A549 (cell line): ENCODE data around the gene ITM2C. TPM values are rescaled to one million over a fixed set of nuclear protein-coding genes. Genes with fewer than 3 reads are reported as not detected.

ENCODE experiments used
- ATAC-seq, 2 experiments: fragments of 200-7000 bp in 1 of 2; fragments of >200 bp in 1 of 2; cut with Nextera tagmentation in 1 of 2; cut with Tn5 transposase in 1 of 2; 3 replicates each; pipeline versions ENCODE4 v1.8.0 to v1.9.1; 2018 to 2020; ENCODE audit warnings: mild to moderate bottlenecking in 1 of 2, moderate library complexity in 1 of 2
- CTCF ChIA-PET: fragments of 300-600 bp; sonication (Branson Sonifier 250); formaldehyde crosslinking; extraction: SDS; loops from one replicate; lab custom pipeline; 2021; ENCODE audit warnings: antibody characterized with exemption, inconsistent platforms; lab: Yijun Ruan, JAX
- POLR2A ChIA-PET: fragments of 350-600 bp; formaldehyde crosslinking; extraction: SDS; loops from one replicate; lab custom pipeline; 2021; ENCODE audit warnings: antibody characterized with exemption, inconsistent platforms; lab: Yijun Ruan, JAX
- DNase-seq, 2 experiments: peaks; one replicate each; pipeline versions ENCODE4 v3.0.0 to v3.0.0-alpha.2; 2011 to 2016; ENCODE audit warnings: low read depth in 1 of 2, low spot score in 1 of 2
- FAIRE-seq: peaks from 2 replicates; lab custom pipeline; 2011; peaks lifted over from hg19 to GRCh38; lab: Jason Lieb, UNC
- H3K27ac ChIP-seq, 2 experiments: fragments of >200 bp; sonication (Bioruptor Twin); formaldehyde crosslinking; 3 replicates each; pipeline ENCODE4 v1.5.1; 2016 to 2017
- H3K4me1 ChIP-seq: fragments of >200 bp; sonication (Bioruptor Twin); formaldehyde crosslinking; 3 replicates; pipeline ENCODE4 v1.6.1; 2016
- H3K4me2 ChIP-seq: fragments of >200 bp; sonication (Bioruptor Twin); formaldehyde crosslinking; 3 replicates; pipeline ENCODE4 v1.6.1; 2016
- H3K4me3 ChIP-seq: fragments of >200 bp; sonication (Bioruptor Twin); formaldehyde crosslinking; 3 replicates; pipeline ENCODE4 v1.5.1; 2016
- H3K9me3 ChIP-seq: fragments of >200 bp; sonication (Bioruptor Twin); formaldehyde crosslinking; 3 replicates; pipeline ENCODE4 v1.6.1; 2016
- BCL3 ChIP-seq: fragments of >200 bp; sonication (Bioruptor Twin); formaldehyde crosslinking; IDR thresholded peaks from 3 replicates; pipeline ENCODE4 v1.6.1; 2016
- BHLHE40 ChIP-seq: IDR thresholded peaks from 2 replicates; pipeline ENCODE4 v1.6.1; 2012; ENCODE audit warnings: low read depth, low read length, inconsistent platforms
- CEBPB ChIP-seq, 2 experiments: fragments of >200 bp in 1 of 2; sonication (Bioruptor Twin) in 1 of 2; formaldehyde crosslinking in 1 of 2; IDR thresholded peaks; 2 replicates each; pipeline ENCODE4 v1.6.1; 2012 to 2016
- CHD2 ChIP-seq: fragments of 150-350 bp; IDR thresholded peaks from 2 replicates; pipeline ENCODE4 v1.6.1; 2014; ENCODE audit warnings: low read length; ENCODE audit not compliant: partially characterized antibody
- E2F6 ChIP-seq: IDR thresholded peaks from 2 replicates; pipeline ENCODE4 v1.6.1; 2012; ENCODE audit warnings: low read depth, borderline replicate concordance
- EHF ChIP-seq: fragments of 250-450 bp; sonication (Bioruptor Pico); IDR thresholded peaks from 2 replicates; pipeline ENCODE4 v1.5.0; 2020; ENCODE audit warnings: mild to moderate bottlenecking
- EHMT2 ChIP-seq: fragments of 200-600 bp; sonication (generic); IDR thresholded peaks from 2 replicates; pipeline ENCODE4 v1.6.1; 2016; ENCODE audit warnings: antibody characterized with exemption, low read depth, mild to moderate bottlenecking, moderate library complexity
- ESRRA ChIP-seq: fragments of 150-350 bp; IDR thresholded peaks from 2 replicates; pipeline ENCODE4 v1.6.1; 2014; ENCODE audit warnings: mild to moderate bottlenecking, low read length, borderline replicate concordance
- HOXA7 ChIP-seq: fragments of 250-450 bp; sonication (Bioruptor Pico); IDR thresholded peaks from 2 replicates; pipeline ENCODE4 v1.5.0; 2020; ENCODE audit warnings: mild to moderate bottlenecking, moderate library complexity
- HOXB13 ChIP-seq: fragments of 250-450 bp; sonication (Bioruptor Pico); IDR thresholded peaks from 2 replicates; pipeline ENCODE4 v1.5.0; 2020; ENCODE audit warnings: low read depth, mild to moderate bottlenecking, moderate library complexity
- KDM1A ChIP-seq: fragments of 200-600 bp; sonication (generic); IDR thresholded peaks from 2 replicates; pipeline ENCODE4 v1.6.1; 2016; ENCODE audit warnings: low read depth, mild to moderate bottlenecking
- KDM5A ChIP-seq: fragments of 200-600 bp; sonication (generic); IDR thresholded peaks from 2 replicates; pipeline ENCODE4 v1.6.1; 2016; ENCODE audit warnings: antibody characterized with exemption, mild to moderate bottlenecking
- MAX ChIP-seq: IDR thresholded peaks from 2 replicates; pipeline ENCODE4 v1.6.1; 2012
- NPAS2 ChIP-seq: fragments of 250-450 bp; sonication (Bioruptor Pico); IDR thresholded peaks from 2 replicates; pipeline ENCODE4 v1.8.0; 2022; ENCODE audit warnings: mild to moderate bottlenecking, moderate library complexity, borderline replicate concordance
- NR3C1 ChIP-seq: fragments of >200 bp; sonication (Bioruptor Twin); formaldehyde crosslinking; IDR thresholded peaks from 3 replicates; pipeline ENCODE4 v1.6.1; 2017
- PBX3 ChIP-seq: IDR thresholded peaks from 2 replicates; pipeline ENCODE4 v1.6.1; 2012
- RAD21 ChIP-seq, 2 experiments: fragments of >200 bp in 1 of 2; sonication (Bioruptor Twin) in 1 of 2; formaldehyde crosslinking in 1 of 2; IDR thresholded peaks in 1 of 2; conservative IDR thresholded peaks in 1 of 2; 2 replicates in 1 of 2; 3 replicates in 1 of 2; pipeline ENCODE4 v1.6.1; 2012 to 2018; ENCODE audit warnings: inconsistent platforms in 1 of 2
- RNF2 ChIP-seq: fragments of 200-600 bp; sonication (generic); IDR thresholded peaks from 2 replicates; pipeline ENCODE4 v1.6.1; 2016; ENCODE audit warnings: low read depth, mild to moderate bottlenecking, antibody characterized with exemption, moderate library complexity, borderline replicate concordance
- SMC3 ChIP-seq: fragments of >200 bp; sonication (Bioruptor Twin); formaldehyde crosslinking; IDR thresholded peaks from 3 replicates; pipeline ENCODE4 v1.6.1; 2018; ENCODE audit warnings: inconsistent platforms
- TP53 ChIP-seq: fragments of 250-450 bp; sonication (Bioruptor Pico); IDR thresholded peaks from 2 replicates; pipeline ENCODE4 v1.5.0; 2021; ENCODE audit warnings: mild to moderate bottlenecking, moderate library complexity
- USF2 ChIP-seq: fragments of 450-650 bp; IDR thresholded peaks from 2 replicates; pipeline ENCODE4 v1.6.1; 2014; ENCODE audit warnings: antibody characterized with exemption
- WGBS: methylation state at CpG from one replicate; pipeline ENCODE4 v1.1.6; 2017; ENCODE audit errors: missing lambda C conversion rate; 5-methylcytosine and 5-hydroxymethylcytosine counted together
- polyA plus RNA-seq, 4 experiments: library from polyadenylated mRNA; depleted of rRNA in 3 of 4; stranded (reverse); fragments of >200 nt; fragmentation: RNase III in 1 of 4; extraction: RNeasy Plus Mini Kit Qiagen cat#74134 plus additional on column Dnase treatment in 1 of 4; gene quantifications; 2 replicates in 3 of 4; 3 replicates in 1 of 4; pipeline ENCODE4 v1.2.3, GENCODE V29; 2011 to 2017

ITM2C gene
- polyA plus RNA-seq, 2 of the 4 experiments (the other 2 are of a cell fraction): 84.0 to 88.1 TPM

- TF ChIP-seq BCL3 (no peak), BHLHE40 (no peak), TP53 (no peak), MAX (no peak), KDM1A (no peak)
Measured at GRCh38 chr2:230861552-230862255, 3.0 kb upstream of the ITM2C start (continued).

- TF ChIP-seq ESRRA (no peak), BHLHE40 (no peak), EHF (CRISPR knock-in tag) (no peak), HOXA7 (CRISPR knock-in tag) (no peak)
- no peak for DNase-seq
- peaks cover 6% of the 10 kb centered on the region; the same call in 1 of the 3 replicates for H3K9me3 ChIP-seq
- no peak overlapping the region for H3K27ac ChIP-seq
- ChIA-PET CTCF (interaction anchor here (1.1 to 3.4 kb wide), 6 partner anchors 10 to 125 kb away, joined by 3 to 20 read pairs (median 6); no protein-coding TSS in a partner anchor), POLR2A (no interaction called here)
- FAIRE-seq: no peak
- H3K4me2 ChIP-seq: no peak overlapping the region
- H3K4me1 ChIP-seq: peaks cover 20% of the 10 kb centered on the region
- 71% methylated on average over 5 of the region's 5 CpGs for WGBS
- ATAC-seq: no peak
- no peak overlapping the region for H3K4me3 ChIP-seq
Measured at GRCh38 chr2:230862292-230862691, 2.5 kb upstream of the ITM2C start.

- Histone ChIP-seq H3K9me3 (peaks cover 6% of the 10 kb centered on the region; the same call in 1 of the 3 replicates), H3K4me2 (no peak overlapping the region), H3K4me3 (no peak overlapping the region), H3K4me1 (peaks cover 21% of the 10 kb centered on the region), H3K27ac (no peak overlapping the region)
- ChIA-PET CTCF (interaction anchor here (1.4 to 3.4 kb wide), 4 partner anchors 10 to 124 kb away, joined by 3 to 20 read pairs (median 8); no protein-coding TSS in a partner anchor), POLR2A (no interaction called here)
- DNase-seq (no peak), FAIRE-seq (no peak), ATAC-seq (no peak)
- TF ChIP-seq EHF (CRISPR knock-in tag) (no peak), SMC3 (no peak), RAD21 (conservative IDR thresholded peaks at IDR 0.05 in 1 of 2, IDR thresholded peaks at IDR 0.05 in 1 of 2) (no peak), USF2 (no peak), RNF2 (no peak), E2F6 (no peak), HOXB13 (CRISPR knock-in tag) (no peak)
- 63% methylated on average over 7 of the region's 8 CpGs for WGBS
Measured at GRCh38 chr2:230863031-230863430, 1.7 kb upstream of the ITM2C start.

GRCh38 chr2:230863442-230864121 lies 1.2 kb upstream of the ITM2C start:
- ChIA-PET CTCF (interaction anchor here (0.6 to 3.4 kb wide), 6 partner anchors 8 to 124 kb away, joined by 3 to 20 read pairs (median 4); no protein-coding TSS in a partner anchor), POLR2A (no interaction called here)
- Histone ChIP-seq H3K4me3 (no peak overlapping the region), H3K9me3 (peaks cover 3% of the 10 kb centered on the region; the same call in 1 of the 3 replicates), H3K27ac (no peak overlapping the region), H3K4me1 (peaks cover 21% of the 10 kb centered on the region), H3K4me2 (peak overlapping the region; percentile 91; the same call in 2 of the 3 replicates)
- WGBS: 79% methylated on average over 13 of the region's 13 CpGs
- no peak for TF ChIP-seq KDM5A
- no peak for TF ChIP-seq NR3C1
- no peak for TF ChIP-seq CHD2
- TF ChIP-seq NPAS2: no peak
- TF ChIP-seq PBX3: no peak
- no peak for TF ChIP-seq CEBPB (IDR thresholded peaks at IDR 0.05)
- TF ChIP-seq EHMT2: no peak
- TF ChIP-seq TP53: no peak
- ATAC-seq (no peak), FAIRE-seq (no peak), DNase-seq (no peak)
